HCT116 (cell line): ENCODE data around the gene DUSP2. TPM values are rescaled to one million over a fixed set of nuclear protein-coding genes. Genes with fewer than 3 reads are reported as not detected.

Experiments used
- ATAC-seq: fragments of 200-7000 bp; cut with Tn5 transposase; 2 replicates; pipeline ENCODE4 v1.9.1; 2020; ENCODE audit warnings: mild to moderate bottlenecking, moderate library complexity
- BruUV-seq: library from RNA; stranded (reverse); fragments of 400-500 nt; replicated peaks from 2 replicates; lab custom pipeline; 2021; lab: Mats Ljungman, UMichigan
- CTCF ChIA-PET: fragments of 300-600 bp; sonication (Branson Sonifier 250); formaldehyde crosslinking; loops from one replicate; lab custom pipeline; 2021; ENCODE audit warnings: antibody characterized with exemption; lab: Charles Lee
- POLR2A ChIA-PET: fragments of 300-600, 350-600 bp; sonication (Branson Sonifier 250); formaldehyde crosslinking; loops from one replicate; lab custom pipeline; 2021; ENCODE audit warnings: antibody characterized with exemption; lab: Charles Lee
- RAD21 ChIA-PET, 2 experiments: fragments of 300-600 bp; sonication (Branson Sonifier 250); formaldehyde crosslinking; loops; one replicate each; lab custom pipeline; 2023; ENCODE audit warnings: low total read pairs in 2 of 2; ENCODE audit not compliant: uncharacterized antibody in 2 of 2, unreplicated experiment in 2 of 2, low non-redundant PET in 1 of 2; lab: Charles Lee
- DNase-seq: peaks from one replicate; pipeline ENCODE4 v3.0.0-alpha.2; 2010; ENCODE audit warnings: low read depth, low spot score
- H2AFZ ChIP-seq: fragments of 200-600 bp; shearing (Covaris generic), sonication (generic); 2 replicates; pipeline ENCODE4 v1.6.1; 2017; ENCODE audit warnings: low read depth, mixed run types, mixed read lengths, antibody characterized with exemption, low read length; ENCODE audit not compliant: poor library complexity, severe bottlenecking
- H3K27ac ChIP-seq: 2 replicates; pipeline ENCODE4 v1.5.1; 2012; ENCODE audit warnings: low read depth, low read length
- H3K27me3 ChIP-seq: fragments of 200-600 bp; sonication (generic); 2 replicates; pipeline ENCODE4 v1.6.1; 2016; ENCODE audit warnings: mixed run types, low read length, mixed read lengths; ENCODE audit not compliant: insufficient read depth
- H3K36me3 ChIP-seq, 2 experiments: fragments of 200-500 bp in 1 of 2; fragments of 200-600 bp in 1 of 2; sonication (Bioruptor generic) in 1 of 2; sonication (generic) in 1 of 2; 2 replicates each; pipeline versions ENCODE4 v1.5.1 to v1.6.1; 2014 to 2016; ENCODE audit warnings: low read length in 2 of 2, inconsistent platforms in 1 of 2, mixed read lengths in 1 of 2, mixed run types in 1 of 2; ENCODE audit not compliant: insufficient read depth in 2 of 2, control insufficient read depth in 1 of 2
- H3K4me1 ChIP-seq, 2 experiments: fragments of 200-600 bp in 1 of 2; sonication (generic) in 1 of 2; 2 replicates each; pipeline versions ENCODE4 v1.5.1 to v1.6.1; 2012 to 2017; ENCODE audit warnings: low read length in 2 of 2, inconsistent platforms in 1 of 2, mild to moderate bottlenecking in 1 of 2, mixed read lengths in 1 of 2, mixed run types in 1 of 2, moderate library complexity in 1 of 2; ENCODE audit not compliant: insufficient read depth in 2 of 2, control insufficient read depth in 1 of 2
- H3K4me2 ChIP-seq: fragments of 200-600 bp; sonication (generic); 2 replicates; pipeline ENCODE4 v1.6.1; 2017; ENCODE audit warnings: mixed run types, low read length, mixed read lengths
- H3K4me3 ChIP-seq, 2 experiments: fragments of 200-600 bp in 1 of 2; sonication (generic) in 1 of 2; replicated peaks in 1 of 2; 2 replicates each; pipeline ENCODE4 v1.5.1; 2011 to 2016; ENCODE audit warnings: low read length in 2 of 2, control low read depth in 1 of 2, low read depth in 1 of 2, mild to moderate bottlenecking in 1 of 2, mixed read lengths in 1 of 2, mixed run types in 1 of 2
- H3K79me2 ChIP-seq: fragments of 200-600 bp; sonication (generic); 2 replicates; pipeline ENCODE4 v1.6.1; 2017; ENCODE audit warnings: mild to moderate bottlenecking, mixed run types, low read length, moderate library complexity, mixed read lengths; ENCODE audit not compliant: insufficient read depth
- H3K9ac ChIP-seq: fragments of 200-600 bp; sonication (generic); 2 replicates; pipeline ENCODE4 v1.6.1; 2016; ENCODE audit warnings: low read length, mixed read lengths
- H3K9me2 ChIP-seq: fragments of 200-600 bp; sonication (generic), shearing (Covaris generic); 2 replicates; pipeline ENCODE4 v1.6.1; 2017; ENCODE audit warnings: mixed run types, mild to moderate bottlenecking, moderate library complexity; ENCODE audit not compliant: insufficient read depth
- H3K9me3 ChIP-seq, 2 experiments: fragments of 200-500 bp in 1 of 2; fragments of 200-600 bp in 1 of 2; sonication (Bioruptor generic) in 1 of 2; sonication (generic) in 1 of 2; 2 replicates each; pipeline ENCODE4 v1.6.1; 2014 to 2017; ENCODE audit warnings: low read length in 2 of 2, mixed read lengths in 2 of 2, inconsistent platforms in 1 of 2, low read depth in 1 of 2, mild to moderate bottlenecking in 1 of 2, mixed run types in 1 of 2, moderate library complexity in 1 of 2; ENCODE audit not compliant: control insufficient read depth in 1 of 2, insufficient read depth in 1 of 2
- H4K20me1 ChIP-seq: fragments of 200-600 bp; sonication (generic), shearing (Covaris generic); 2 replicates; pipeline ENCODE4 v1.6.1; 2017; ENCODE audit warnings: mixed run types, mild to moderate bottlenecking, moderate library complexity; ENCODE audit not compliant: insufficient read depth
- CBX3 ChIP-seq: IDR thresholded peaks from 2 replicates; pipeline ENCODE4 v1.6.1; 2012; ENCODE audit warnings: low read depth
- CEBPB ChIP-seq: IDR thresholded peaks from 2 replicates; pipeline ENCODE4 v1.6.1; 2012; ENCODE audit warnings: low read depth
- EZH2phosphoT487 ChIP-seq: fragments of 200-600 bp; IDR thresholded peaks from 2 replicates; pipeline ENCODE4 v1.6.1; 2018; ENCODE audit warnings: antibody characterized with exemption, borderline replicate concordance
- FOSL1 ChIP-seq: IDR thresholded peaks from 2 replicates; pipeline ENCODE4 v1.6.1; 2012; ENCODE audit warnings: low read depth
- MAX ChIP-seq: IDR thresholded peaks from 2 replicates; pipeline ENCODE4 v1.6.1; 2012
- POLR2A ChIP-seq: IDR thresholded peaks from 2 replicates; pipeline ENCODE4 v1.7.0; 2011; ENCODE audit warnings: borderline replicate concordance; ENCODE audit not compliant: insufficient read depth, insufficient read length; ENCODE audit errors: extremely low read depth
- RAD21 ChIP-seq: IDR thresholded peaks from 2 replicates; pipeline ENCODE4 v1.6.1; 2012; ENCODE audit warnings: low read depth, mild to moderate bottlenecking
- SIN3A ChIP-seq: IDR thresholded peaks from 2 replicates; pipeline ENCODE4 v1.6.1; 2012; ENCODE audit warnings: low read depth
- SP1 ChIP-seq: IDR thresholded peaks from 2 replicates; pipeline ENCODE4 v1.6.1; 2012; ENCODE audit warnings: low read depth
- TCF7L2 ChIP-seq: IDR thresholded peaks from 2 replicates; pipeline ENCODE4 v1.7.0; 2011; ENCODE audit warnings: borderline replicate concordance, inconsistent platforms; ENCODE audit not compliant: insufficient read depth, insufficient read length; ENCODE audit errors: extremely low read depth
- ZFX ChIP-seq: fragments of 450-650 bp; IDR thresholded peaks from 2 replicates; pipeline ENCODE4 v1.6.1; 2017
- intact Hi-C: fragments of 100-400 bp; cut with micrococcal nuclease; formaldehyde crosslinking; loops from 2 replicates; pipeline ENCODE4 v1.10.0; 2022
- total RNA-seq: library from RNA; stranded (reverse); gene quantifications from one replicate; pipeline ENCODE4 v1.2.1, GENCODE V29; 2021; ENCODE audit not compliant: unreplicated experiment

The DUSP2 gene
- total RNA-seq, 1 experiment from 2014 or later, result 24.5 TPM

- ATAC-seq, result no peak
- H3K36me3 ChIP-seq, result peaks cover 48 to 58% of the 10 kb centered on the region in 2 experiments
Observed at GRCh38 chr2:96191937-96192670, 46.9 kb upstream of the DUSP2 start.

GRCh38 chr2:96188821-96189526 is 43.7 kb upstream of the DUSP2 start:
- no TSS peak for BruUV-seq
- no peak for ATAC-seq

More at GRCh38 chr2:96191937-96192670, 46.9 kb upstream of the DUSP2 start:
- H3K27me3 ChIP-seq, result no peaks in the 10 kb centered on the region
- no peak overlapping the region for H2AFZ ChIP-seq
- H3K4me3 ChIP-seq, result no peak overlapping the region
- H3K27ac ChIP-seq, result no peak overlapping the region
- no peaks in the 10 kb centered on the region for H3K4me1 ChIP-seq
- peaks cover 69% of the 10 kb centered on the region for H3K79me2 ChIP-seq
- RAD21 ChIA-PET, result no interaction called here
- no peaks in the 10 kb centered on the region for H3K9me2 ChIP-seq
- POLR2A ChIA-PET, result interaction anchor here (1.1 kb wide), 1 partner anchor 16 kb away, joined by 3 read pairs; the partner anchor contains the start of gene STARD7
- no peak overlapping the region for H3K9ac ChIP-seq
- H3K9me3 ChIP-seq, result no peaks in the 10 kb centered on the region
- peaks cover 8% of the 10 kb centered on the region; the same call in 1 of the 2 replicates for H4K20me1 ChIP-seq
- intact Hi-C loops, result no loop called here
- H3K4me2 ChIP-seq, result no peak overlapping the region
- CTCF ChIA-PET, result no interaction called here
- no peak for DNase-seq
- no TSS peak for BruUV-seq
- TF ChIP-seq MAX (no peak), EZH2phosphoT487 (no peak), CBX3 (no peak), ZFX (no peak), POLR2A (no peak)
- TF ChIP-seq, all 23 proteins: peak for 0

More at GRCh38 chr2:96188821-96189526, 43.7 kb upstream of the DUSP2 start:
- ChIA-PET CTCF (no interaction called here), POLR2A (no interaction called here), RAD21 (no interaction called here)
- Histone ChIP-seq H3K9ac (no peak overlapping the region), H3K9me2 (no peaks in the 10 kb centered on the region), H3K4me1 (no peaks in the 10 kb centered on the region), H3K9me3 (no peaks in the 10 kb centered on the region), H3K79me2 (peaks cover 41% of the 10 kb centered on the region), H4K20me1 (no peaks in the 10 kb centered on the region; the same call in 1 of the 2 replicates), H3K4me2 (no peak overlapping the region), H2AFZ (no peak overlapping the region), H3K27ac (no peak overlapping the region), H3K4me3 (no peak overlapping the region), H3K36me3 (peaks cover 52 to 67% of the 10 kb centered on the region in 2 experiments), H3K27me3 (no peaks in the 10 kb centered on the region)
- intact Hi-C loops, result no loop called here
- no peak for TF ChIP-seq CEBPB
- no peak for TF ChIP-seq SP1
- no peak for TF ChIP-seq RAD21
- TF ChIP-seq TCF7L2, result no peak
- TF ChIP-seq FOSL1, result no peak
- no peak for TF ChIP-seq SIN3A
- TF ChIP-seq MAX, result no peak
- DNase-seq, result no peak
